Measurements from ENCODE around the gene ZNF609. TPM values are rescaled to one million over a fixed set of nuclear protein-coding genes. Genes with fewer than 3 reads are reported as not detected.

ZNF609 gene
- total RNA-seq, 4 donors from 2014 or later = 19.4 to 30.5 (median 21.1) TPM

DNA sequence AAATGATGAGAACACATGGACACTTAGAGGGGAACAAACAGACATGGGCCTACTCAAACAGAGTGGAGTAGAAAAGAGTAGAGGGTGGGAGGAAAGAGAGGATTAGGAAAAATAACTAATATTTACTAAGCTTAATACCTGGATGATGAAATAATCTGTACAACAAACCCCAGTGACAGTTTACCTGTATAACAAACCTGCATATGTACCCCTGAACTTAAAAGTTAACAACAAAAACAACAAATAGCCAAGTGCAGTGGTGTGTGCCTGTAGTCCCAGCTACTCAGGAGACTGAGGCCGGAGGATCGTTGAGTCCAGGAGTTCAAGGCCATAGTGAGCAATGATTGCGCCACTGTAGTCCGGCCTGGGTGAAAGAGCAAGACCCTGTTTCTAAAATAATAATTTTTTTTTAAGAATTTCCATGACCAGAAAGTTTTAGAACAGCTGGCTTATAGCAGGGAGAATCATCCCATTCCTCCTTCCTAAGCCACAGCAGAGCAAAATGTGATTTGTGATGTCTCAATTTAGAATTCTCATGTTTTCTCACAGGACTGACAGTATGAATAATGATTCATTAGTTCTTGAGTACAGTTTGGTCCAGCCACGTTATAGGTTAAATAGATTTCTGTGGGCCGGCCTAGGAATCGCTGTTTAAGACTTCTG lies 150.0 kb downstream of the ZNF609 start:
- DNase-seq (ENCODE audit: low spot score in 2 of 2) = no peak
- H3K4me3 ChIP-seq (ENCODE audit: low read depth, poor library complexity, severe bottlenecking) = no peak overlapping the region
- WGBS, 2 donors = 71 to 81% methylated on average over 7 of the region's 7 CpGs
- TF ChIP-seq, protein P1, sequence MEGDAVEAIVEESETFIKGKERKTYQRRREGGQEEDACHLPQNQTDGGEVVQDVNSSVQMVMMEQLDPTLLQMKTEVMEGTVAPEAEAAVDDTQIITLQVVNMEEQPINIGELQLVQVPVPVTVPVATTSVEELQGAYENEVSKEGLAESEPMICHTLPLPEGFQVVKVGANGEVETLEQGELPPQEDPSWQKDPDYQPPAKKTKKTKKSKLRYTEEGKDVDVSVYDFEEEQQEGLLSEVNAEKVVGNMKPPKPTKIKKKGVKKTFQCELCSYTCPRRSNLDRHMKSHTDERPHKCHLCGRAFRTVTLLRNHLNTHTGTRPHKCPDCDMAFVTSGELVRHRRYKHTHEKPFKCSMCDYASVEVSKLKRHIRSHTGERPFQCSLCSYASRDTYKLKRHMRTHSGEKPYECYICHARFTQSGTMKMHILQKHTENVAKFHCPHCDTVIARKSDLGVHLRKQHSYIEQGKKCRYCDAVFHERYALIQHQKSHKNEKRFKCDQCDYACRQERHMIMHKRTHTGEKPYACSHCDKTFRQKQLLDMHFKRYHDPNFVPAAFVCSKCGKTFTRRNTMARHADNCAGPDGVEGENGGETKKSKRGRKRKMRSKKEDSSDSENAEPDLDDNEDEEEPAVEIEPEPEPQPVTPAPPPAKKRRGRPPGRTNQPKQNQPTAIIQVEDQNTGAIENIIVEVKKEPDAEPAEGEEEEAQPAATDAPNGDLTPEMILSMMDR (IDR thresholded peaks at IDR 0.05) = no peak
- TF ChIP-seq POLR2A (IDR thresholded peaks at IDR 0.05) = no peak
- intact Hi-C loops (cut with DNase I; ENCODE audit: low total_unique reads) = no loop called here

DNA sequence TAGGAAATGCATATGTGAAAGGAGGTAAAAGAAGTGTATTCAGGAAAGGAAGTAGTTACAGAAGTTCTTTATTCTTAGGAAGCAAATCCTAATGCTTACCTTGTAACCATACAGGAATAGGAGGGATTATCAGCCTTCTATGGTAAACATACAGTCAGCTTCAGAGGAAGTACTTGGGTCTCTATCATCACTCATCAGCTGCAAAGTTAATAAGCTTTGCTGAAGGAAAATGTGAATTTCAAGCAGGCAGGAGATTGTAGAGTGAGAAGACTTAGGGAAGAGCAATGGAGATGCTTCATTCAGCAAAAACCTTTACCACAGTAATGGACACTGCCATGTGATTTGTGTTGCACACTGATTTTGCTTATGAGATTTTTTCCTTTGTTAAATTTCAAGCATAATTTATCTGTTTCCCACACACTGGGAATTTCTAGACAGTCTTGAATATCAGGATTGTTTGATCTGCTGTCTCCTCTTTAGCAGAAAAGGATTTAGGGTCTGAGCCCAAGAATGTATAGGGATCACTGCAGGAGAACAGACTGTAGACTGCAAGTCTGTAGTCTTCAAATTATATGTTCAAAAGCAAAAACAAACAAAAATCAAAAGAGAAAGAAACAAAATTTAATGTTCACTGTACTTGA lies 150.8 kb downstream of the ZNF609 start:
- H3K4me3 ChIP-seq (ENCODE audit: low read depth, poor library complexity, severe bottlenecking) = no peak overlapping the region
- TF ChIP-seq, protein P1 (IDR thresholded peaks at IDR 0.05) = no peak
- no peak for TF ChIP-seq POLR2A (IDR thresholded peaks at IDR 0.05)
- DNase-seq (ENCODE audit: low spot score in 2 of 2) = no peak
- intact Hi-C loops (cut with DNase I; ENCODE audit: low total_unique reads) = no loop called here

DNA sequence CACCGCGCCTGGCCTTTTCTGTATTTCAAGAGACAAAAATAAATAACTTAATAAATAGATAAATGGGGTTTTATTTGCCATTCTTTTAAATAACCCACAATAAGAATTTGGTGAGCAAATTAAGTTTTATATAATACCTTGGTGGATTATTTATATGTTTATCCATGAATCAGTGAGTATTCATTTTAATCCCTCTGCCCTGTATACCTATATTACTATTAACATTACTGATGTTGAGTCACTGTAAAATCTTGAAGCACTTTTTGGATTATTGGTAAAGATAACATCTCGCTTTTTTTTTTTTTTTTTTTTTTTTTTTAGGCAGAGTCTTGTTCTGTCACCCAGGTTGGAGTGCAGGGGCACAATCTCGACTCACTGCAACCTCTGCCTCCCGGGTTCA lies 154.1 kb downstream of the ZNF609 start:
- intact Hi-C loops (cut with DNase I; ENCODE audit: low total_unique reads) = no loop called here
- TF ChIP-seq, protein P1 (IDR thresholded peaks at IDR 0.05) = no peak
- TF ChIP-seq POLR2A (IDR thresholded peaks at IDR 0.05) = no peak
- no peak overlapping the region for H3K4me3 ChIP-seq (ENCODE audit: low read depth, poor library complexity, severe bottlenecking)
- WGBS, 2 donors = 82 to 89% methylated on average over 5 of the region's 5 CpGs
- no peak for DNase-seq (ENCODE audit: low spot score in 2 of 2)

DNA sequence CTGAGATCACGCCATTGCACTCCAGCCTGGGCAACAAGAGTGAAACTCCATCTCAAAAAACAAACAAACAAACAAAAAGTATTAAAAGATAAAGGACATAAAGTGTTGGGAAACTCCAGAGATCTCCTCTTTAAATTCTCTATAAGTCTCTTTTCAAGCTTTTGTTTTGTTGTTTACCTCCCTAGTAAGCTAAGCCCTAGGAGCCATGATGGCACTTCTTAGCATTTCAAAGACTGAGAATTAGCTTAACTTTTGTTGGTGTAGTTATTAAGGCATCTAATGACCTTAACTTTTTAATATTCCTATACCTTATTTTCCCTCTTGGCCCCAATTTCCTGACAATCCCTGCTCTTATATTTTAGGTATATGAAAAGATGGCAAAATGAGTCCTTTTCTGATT lies 157.3 kb downstream of the ZNF609 start:
- 97 to 100% methylated on average over 1 of the region's 1 CpG for WGBS, 2 donors
- intact Hi-C loops (cut with DNase I; ENCODE audit: low total_unique reads) = no loop called here
- no peak overlapping the region for H3K4me3 ChIP-seq (ENCODE audit: low read depth, poor library complexity, severe bottlenecking)
- DNase-seq (ENCODE audit: low spot score in 2 of 2) = no peak
- TF ChIP-seq POLR2A (IDR thresholded peaks at IDR 0.05) = no peak
- TF ChIP-seq, protein P1 (IDR thresholded peaks at IDR 0.05) = no peak

DNA sequence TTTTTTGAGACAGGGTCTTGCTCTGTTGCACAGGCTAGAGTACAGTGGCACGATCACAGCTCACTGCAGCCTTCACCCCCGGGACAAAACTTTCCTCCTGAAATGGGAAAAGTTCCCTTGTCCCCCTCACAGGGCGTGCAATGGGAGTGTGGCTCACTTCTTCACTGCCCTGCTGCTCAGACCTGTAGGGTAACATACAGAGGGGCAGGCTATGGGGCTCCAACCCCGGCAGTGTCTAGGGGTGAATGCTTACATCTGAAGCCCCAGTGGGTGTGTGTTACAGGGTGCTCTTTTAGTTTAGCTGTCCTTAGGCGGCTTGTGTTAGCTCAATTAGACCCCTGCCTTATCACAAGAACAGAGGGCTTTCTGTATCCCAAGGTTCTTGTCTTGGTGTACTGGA lies 157.8 kb downstream of the ZNF609 start:
- no peak for DNase-seq (ENCODE audit: low spot score in 2 of 2)
- intact Hi-C loops (cut with DNase I; ENCODE audit: low total_unique reads) = no loop called here
- 93 to 94% methylated on average over 4 to 5 of the region's 5 CpGs for WGBS, 2 donors
- no peak overlapping the region for H3K4me3 ChIP-seq (ENCODE audit: low read depth, poor library complexity, severe bottlenecking)
- TF ChIP-seq, protein P1 (IDR thresholded peaks at IDR 0.05) = no peak
- no peak for TF ChIP-seq POLR2A (IDR thresholded peaks at IDR 0.05)

Measured in lower leg skin (tissue), 4 donors.